ENCODE results near the gene GNPAT.

GNPAT gene

DNA sequence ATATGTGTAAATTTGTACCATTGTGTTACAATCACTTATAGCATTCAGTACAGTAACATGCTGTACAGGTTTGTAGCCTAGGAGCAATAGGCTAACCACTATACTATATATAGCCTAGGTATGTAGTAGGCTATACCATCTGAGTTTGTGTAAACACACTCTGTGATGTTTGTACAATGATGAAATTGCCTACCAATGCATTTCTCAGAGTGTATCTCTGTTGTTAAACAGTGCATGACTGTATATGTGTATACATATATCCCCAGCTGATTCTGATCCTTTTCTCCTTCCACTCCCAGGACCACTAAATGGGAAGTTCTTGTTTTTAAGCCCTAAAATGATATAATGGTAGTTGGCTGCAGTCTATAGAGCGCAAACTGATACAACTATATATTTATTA is 7.8 kb downstream of the GNPAT start:
- no peak for DNase-seq

DNA sequence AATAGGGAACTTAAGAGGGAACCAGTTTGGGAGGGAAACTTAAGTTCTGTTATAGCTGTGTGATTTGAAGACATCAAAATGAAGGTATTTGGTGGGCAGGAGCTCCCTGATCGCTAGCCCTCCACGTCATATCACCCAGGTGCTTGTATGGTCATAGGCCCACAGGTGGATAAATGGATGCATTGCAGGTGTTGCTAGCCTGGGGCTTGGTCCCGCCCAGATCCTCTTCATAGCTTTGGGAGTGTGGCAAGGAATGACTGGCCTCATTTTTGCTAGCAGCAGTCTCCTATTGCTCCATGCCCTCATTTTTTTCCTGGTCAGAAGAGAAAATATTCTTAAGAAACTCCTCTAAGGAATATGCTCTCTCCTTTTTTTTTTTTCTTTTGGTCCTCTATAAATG is 11.3 kb downstream of the GNPAT start:
- DNase-seq, result no peak

DNA sequence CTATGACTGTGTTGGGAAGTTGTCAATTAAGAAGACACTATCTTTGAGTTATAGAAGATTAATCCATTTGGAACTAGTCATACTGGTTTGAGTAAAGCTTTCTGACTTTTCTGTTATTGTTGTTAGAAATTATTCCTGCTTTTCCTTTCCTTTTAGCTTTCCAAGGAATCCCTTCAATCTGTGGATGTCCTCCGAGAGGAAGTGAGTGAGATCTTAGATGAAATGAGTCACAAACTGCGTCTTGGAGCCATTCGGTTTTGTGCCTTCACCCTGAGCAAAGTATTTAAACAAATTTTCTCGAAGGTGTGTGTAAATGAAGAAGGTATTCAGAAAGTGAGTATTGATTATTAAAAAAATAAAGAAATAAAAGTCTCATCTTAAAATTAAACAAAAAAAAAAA is 19.3 kb downstream of the GNPAT start:
- DNase-seq, result no peak

DNA sequence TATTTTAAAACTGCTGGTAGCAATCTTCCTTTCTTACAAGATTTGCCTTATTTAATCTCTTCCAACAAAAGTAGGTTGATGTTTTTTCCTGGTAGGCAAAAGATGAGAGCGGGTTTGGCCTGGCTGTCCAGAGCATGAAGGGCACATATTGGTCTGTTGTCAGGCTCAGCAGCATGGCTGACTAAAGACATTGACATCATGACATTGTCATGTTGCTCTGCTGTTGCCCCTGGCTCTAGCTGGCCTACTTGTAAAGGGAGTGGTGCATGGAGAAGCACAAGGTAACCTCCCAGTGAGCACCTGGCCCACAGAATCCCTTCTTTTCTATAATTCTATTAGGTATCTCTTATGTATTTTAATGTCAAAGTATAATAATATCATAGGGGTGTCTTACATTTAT is 23.6 kb downstream of the GNPAT start:
- no peak for DNase-seq

GRCh38 chr1:231265379-231265778 is 24.4 kb downstream of the GNPAT start:
- no peak for DNase-seq

DNA sequence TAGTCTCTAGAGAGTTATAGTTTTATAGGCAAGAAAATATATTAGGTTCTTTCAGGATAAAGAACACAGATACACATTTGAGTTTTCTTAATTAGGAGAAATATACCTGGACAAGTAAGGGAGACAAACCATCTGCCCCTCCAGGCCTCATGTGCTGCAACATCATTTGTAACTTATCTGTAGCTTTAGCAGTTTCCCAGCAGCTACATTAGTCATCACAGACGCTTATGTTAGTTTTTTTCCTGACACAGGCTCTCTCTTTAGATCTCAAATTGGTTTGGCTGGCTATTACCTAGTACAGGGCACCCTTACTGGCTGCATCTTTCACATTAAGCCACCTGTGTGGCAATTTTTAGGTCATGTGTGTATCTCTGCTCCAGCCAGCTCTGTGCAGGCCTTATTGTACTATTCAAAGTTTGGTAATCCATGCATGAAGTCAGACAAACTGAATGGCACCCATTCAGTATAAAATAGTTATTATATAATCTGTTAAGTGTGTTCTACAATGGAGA is 25.9 kb downstream of the GNPAT start:
- no peak for DNase-seq

- no peak for DNase-seq
These were observed 31.2 kb downstream of the GNPAT start for GRCh38 chr1:231272173-231272572.

DNA sequence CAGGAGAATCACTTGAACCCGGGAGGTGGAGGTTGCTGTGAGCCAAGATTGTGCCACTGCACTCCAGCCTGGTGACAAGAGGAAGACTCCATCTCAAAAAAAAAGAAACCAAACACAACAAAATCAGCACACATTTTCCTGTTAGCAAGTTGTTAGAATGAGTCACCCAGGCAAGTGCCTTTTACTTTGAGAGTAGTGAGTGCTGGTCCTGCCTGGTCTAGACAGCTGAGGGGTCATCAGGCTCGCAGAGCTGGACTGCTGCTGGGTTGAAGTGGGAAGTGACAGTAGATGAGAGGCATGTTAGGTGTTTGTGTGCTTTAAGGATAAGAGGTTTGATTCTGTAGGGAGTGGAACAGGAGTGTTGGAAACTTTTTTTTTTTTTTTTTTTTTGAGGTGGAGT is 31.9 kb downstream of the GNPAT start:
- DNase-seq, result no peak

GRCh38 chr1:231274119-231274825 is 33.3 kb downstream of the GNPAT start:
- DNase-seq, result no peak

- no peak for DNase-seq
These were observed 37.2 kb downstream of the GNPAT start for GRCh38 chr1:231278100-231278790.

GRCh38 chr1:231279081-231279480 is 38.1 kb downstream of the GNPAT start:
- DNase-seq, result no peak

DNA sequence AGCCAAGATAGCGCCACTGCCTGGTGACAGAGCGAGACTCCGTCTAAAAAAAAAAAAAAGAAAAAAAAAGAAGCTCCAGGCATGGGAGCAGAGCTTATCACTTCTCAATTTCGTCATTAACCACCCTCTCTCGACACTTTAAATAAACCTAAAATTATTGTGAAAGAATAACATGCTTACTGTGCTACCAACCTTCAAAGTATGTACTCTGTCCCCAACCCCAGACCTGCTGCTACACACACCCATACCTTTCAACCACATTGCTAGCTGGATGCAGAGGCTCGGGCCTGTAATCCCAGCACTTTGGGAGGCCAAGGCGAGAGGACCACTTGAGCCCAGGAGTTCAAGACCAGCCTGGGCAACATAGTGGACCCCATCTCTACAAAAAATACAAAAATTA is 38.7 kb downstream of the GNPAT start:
- DNase-seq, result no peak

DNA sequence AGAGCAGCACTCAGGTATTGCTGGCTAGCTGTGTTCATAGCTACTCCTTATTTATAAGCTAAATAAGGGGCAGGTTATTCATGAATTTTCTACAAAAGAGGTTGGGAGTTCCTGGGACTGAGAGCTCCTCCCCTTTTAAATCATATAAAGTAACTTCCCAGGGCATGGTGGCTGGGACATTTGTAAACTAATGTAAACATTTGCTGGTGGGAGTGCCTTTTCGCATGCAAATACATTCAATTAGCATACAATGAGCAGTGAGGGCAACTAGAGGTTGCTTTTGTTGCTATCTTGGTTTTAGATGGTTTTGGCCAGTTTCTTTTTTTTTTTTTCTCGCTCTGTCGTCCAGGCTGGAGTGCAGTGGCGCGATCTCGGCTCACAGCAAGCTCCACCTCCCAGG is 43.4 kb downstream of the GNPAT start:
- DNase-seq, result no peak

GRCh38 chr1:231286603-231287002 is 45.6 kb downstream of the GNPAT start:
- DNase-seq, result no peak

- no peak for DNase-seq
These were observed 54.9 kb downstream of the GNPAT start for GRCh38 chr1:231295938-231296337.

GRCh38 chr1:231301990-231302389 is 61.0 kb downstream of the GNPAT start:
- DNase-seq, result no peak

DNA sequence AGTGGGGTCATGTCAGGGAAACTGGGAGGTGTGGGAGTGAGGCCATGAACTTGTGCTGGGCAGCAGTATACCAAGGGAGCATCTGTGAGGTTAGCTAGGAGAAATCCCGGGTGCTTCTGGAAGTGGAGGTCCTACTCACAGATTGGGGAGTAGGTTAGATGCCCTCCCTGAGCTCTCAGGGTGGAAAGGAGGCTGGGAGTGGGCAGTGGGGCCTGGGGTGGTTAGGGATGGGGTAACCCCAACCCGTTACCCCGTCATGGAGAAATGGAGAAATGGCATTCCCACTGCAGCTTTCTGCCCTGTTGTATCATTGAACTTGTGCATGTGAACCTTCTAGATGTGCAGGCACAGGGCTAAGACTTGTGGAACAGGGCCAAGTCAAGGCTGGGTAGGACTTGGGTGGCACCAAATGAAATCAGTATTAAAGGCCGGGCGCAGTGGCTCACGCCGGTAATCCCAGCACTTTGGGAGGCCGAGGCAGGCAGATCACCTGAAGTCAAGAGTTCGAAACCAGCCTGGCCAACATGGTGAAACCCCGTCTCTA is 69.5 kb downstream of the GNPAT start:
- DNase-seq, result no peak

GRCh38 chr1:231311720-231312431 is 70.9 kb downstream of the GNPAT start:
- DNase-seq, result no peak

DNA sequence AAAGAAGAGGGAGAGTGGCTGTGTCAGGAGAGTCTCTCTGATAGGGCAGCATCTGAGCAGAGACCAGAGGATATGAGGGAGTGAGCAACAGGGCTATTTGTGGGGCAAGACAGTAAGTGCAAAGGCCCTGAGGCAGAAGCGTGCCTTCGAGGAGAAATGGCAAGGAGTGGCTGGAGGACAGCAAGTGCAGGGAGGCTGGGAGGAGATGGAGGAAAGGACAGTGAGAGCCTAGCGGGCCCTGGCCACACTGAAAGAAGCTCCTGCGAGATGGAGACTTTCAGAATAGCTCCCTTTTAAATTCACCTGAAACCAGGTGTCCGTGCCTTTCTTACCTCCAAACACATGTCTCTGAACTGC is 71.4 kb downstream of the GNPAT start:
- DNase-seq, result no peak

- no peak for DNase-seq
These were observed 72.6 kb downstream of the GNPAT start for GRCh38 chr1:231313661-231314060.

DNA sequence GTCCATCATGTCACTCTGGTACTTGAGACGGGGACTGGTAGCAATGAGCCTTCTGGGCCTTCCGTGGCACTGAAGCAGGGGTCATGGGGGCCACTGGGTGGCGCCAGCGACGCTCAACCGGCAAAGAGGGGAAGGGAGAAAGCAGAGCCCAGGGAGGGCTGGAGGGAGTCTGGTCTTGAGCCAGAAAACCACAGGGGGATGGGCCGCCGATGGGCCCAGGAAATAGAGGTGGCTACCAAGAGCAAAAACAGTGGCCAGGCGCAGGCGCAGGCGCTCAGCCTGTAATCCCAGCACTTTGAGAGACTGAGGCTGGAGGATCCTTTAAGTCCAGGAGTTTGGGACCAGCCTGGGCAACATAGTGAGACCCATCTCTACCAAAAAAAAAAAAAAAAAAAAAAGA is 74.9 kb downstream of the GNPAT start:
- DNase-seq, result peak; percentile 8

DNA sequence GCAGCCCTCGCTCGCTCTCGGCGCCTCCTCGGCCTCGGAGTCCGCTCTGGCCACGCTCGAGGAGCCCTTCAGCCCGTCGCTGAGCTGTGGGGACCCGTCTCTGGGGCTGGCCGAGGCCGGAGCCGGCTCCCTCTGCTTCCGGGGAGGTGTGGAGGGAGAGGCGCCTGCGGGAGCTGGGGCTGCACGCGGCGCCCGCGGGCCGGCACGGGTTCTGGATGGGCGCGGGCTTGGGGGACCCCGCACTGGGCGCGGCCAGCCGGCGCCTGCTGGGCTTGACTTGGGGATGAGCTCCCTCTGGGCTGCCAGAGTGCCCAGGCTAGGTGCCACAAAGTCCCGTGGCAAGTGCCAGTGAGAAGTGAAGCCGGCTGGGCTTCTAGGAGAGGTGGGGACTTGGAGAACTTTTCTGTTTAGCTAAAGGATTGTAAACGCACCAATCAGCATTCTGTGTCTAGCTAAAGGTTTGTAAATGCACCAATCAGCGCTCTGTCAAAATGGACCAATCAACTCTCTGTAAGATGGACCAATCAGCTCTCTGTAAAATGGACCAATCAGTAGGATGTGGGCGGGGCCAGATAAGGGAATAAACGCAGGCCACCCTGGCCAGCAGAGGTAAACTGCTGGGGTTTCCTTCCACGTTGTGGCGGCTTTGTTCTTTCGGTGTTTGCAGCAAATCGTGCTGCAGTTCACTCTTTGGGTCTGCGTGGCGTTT is 76.4 kb downstream of the GNPAT start:
- no peak for DNase-seq

DNA sequence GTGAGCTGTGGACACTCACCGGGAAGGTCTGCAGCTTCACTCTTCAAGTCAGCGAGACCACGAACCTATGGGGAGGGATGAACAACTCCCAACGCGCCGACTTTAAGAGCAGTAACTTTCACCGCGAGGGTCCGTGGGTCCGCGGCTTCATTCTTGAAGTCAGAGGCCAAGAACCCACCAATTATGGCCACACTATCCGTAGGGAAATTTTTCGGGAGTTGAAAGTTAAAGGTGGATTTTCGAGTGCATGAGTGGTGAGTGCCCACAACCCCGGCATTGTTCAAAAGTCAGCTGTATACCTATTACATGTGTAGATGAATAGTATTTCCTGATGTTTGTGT is 77.0 kb downstream of the GNPAT start:
- no peak for DNase-seq
